GM18505 (cell line): ENCODE data around the gene STK4.

Source experiments
- ATAC-seq: cut with Tn5 transposase; IDR thresholded peaks from one replicate; pipeline ENCODE4 v1.9.1; 2021; ENCODE audit not compliant: unreplicated experiment
- POLR2A ChIP-seq: IDR thresholded peaks from 4 replicates; pipeline ENCODE4 v1.6.1; 2011; ENCODE audit warnings: borderline replicate concordance; ENCODE audit not compliant: insufficient read depth, insufficient read length; ENCODE audit errors: extremely low read depth

Gene STK4

GRCh38 chr20:45034436-45034835 lies 68.1 kb downstream of the STK4 start:
- ATAC-seq: no peak

GRCh38 chr20:45036044-45036755 lies 69.9 kb downstream of the STK4 start:
- ATAC-seq: no peak
- no peak for TF ChIP-seq POLR2A

More at GRCh38 chr20:45034436-45034835, 68.1 kb downstream of the STK4 start:
- no peak for TF ChIP-seq POLR2A

GRCh38 chr20:45037050-45037449 lies 70.7 kb downstream of the STK4 start:
- no peak for ATAC-seq
- no peak for TF ChIP-seq POLR2A

GRCh38 chr20:45037635-45038034 lies 71.3 kb downstream of the STK4 start:
- ATAC-seq: no peak
- TF ChIP-seq POLR2A: no peak

GRCh38 chr20:45038745-45039474 lies 72.6 kb downstream of the STK4 start:
- ATAC-seq: no peak
- TF ChIP-seq POLR2A: no peak

GRCh38 chr20:45039475-45039820 lies 73.1 kb downstream of the STK4 start:
- no peak for ATAC-seq
- no peak for TF ChIP-seq POLR2A

GRCh38 chr20:45041464-45042337 lies 75.4 kb downstream of the STK4 start:
- TF ChIP-seq POLR2A: no peak
- ATAC-seq: no peak

- no peak for ATAC-seq
- no peak for TF ChIP-seq POLR2A
Measured at GRCh38 chr20:45042978-45043377, 76.7 kb downstream of the STK4 start.

- no peak for TF ChIP-seq POLR2A
- ATAC-seq: no peak
Measured at GRCh38 chr20:45044084-45044573, 77.8 kb downstream of the STK4 start.

- no peak for TF ChIP-seq POLR2A
- ATAC-seq: no peak
Measured at GRCh38 chr20:45044601-45045000, 78.3 kb downstream of the STK4 start.

- no peak for TF ChIP-seq POLR2A
- ATAC-seq: no peak
Measured at GRCh38 chr20:45047581-45048119, 81.3 kb downstream of the STK4 start.

GRCh38 chr20:45049438-45049837 lies 83.1 kb downstream of the STK4 start:
- ATAC-seq: no peak

GRCh38 chr20:45049904-45050471 lies 83.7 kb downstream of the STK4 start:
- ATAC-seq: no peak
- no peak for TF ChIP-seq POLR2A

More at GRCh38 chr20:45049438-45049837, 83.1 kb downstream of the STK4 start:
- no peak for TF ChIP-seq POLR2A

- TF ChIP-seq POLR2A: no peak
- peak; percentile 48 for ATAC-seq
Measured at GRCh38 chr20:45051204-45052060, 85.1 kb downstream of the STK4 start.
